HK-2 (cell line): Measurements from ENCODE around the gene TMEM45A.
"Not testable (repeated sequence)": the region's sequence is repeated elsewhere in the genome, so short reads cannot be mapped to it uniquely, and the experiment has no call there.

Experiments used
- DNase-seq: peaks from one replicate; pipeline ENCODE4 v3.0.0-alpha.2; 2018; ENCODE audit not compliant: unreplicated experiment

The TMEM45A gene

DNA sequence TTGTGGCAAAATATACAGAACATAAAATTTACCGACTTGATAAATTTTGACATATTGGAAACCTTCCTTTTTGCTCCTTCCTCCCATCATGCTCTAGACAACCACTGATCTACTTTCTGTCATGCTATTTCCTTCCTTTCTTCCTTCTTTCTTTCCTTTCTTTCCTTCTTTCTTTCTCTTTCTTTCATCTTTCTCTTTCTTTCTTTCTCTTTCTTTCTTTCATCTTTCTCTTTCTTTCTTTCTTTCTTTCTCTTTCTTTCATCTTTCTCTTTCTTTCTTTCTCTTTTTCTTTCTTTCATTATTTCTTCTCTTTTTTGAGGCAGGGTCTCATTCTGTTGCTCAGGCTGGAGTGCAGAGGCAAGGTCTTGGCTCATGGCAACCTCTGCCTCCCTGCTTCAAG is 8.9 kb upstream of the TMEM45A start:
- no peak for DNase-seq

DNA sequence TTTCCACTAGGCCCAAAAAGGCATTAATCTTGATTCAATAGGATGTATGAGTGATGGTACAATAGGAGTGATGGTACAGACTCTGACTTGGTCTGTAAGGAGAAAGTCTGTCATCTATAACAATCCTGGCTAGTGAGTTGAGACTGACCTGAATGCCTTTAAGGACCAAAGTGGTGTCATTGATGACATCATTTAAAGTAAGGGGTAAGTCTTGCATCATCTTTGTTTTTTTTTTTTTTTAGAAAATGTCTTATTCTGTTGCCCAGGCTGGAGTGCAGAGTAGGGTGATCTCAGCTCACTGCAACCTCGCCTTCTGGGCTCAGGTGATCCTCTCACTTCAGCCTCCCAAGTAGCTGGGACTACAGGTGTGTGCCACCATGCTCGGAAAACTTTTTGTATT is 5.6 kb upstream of the TMEM45A start:
- no peak for DNase-seq

DNA sequence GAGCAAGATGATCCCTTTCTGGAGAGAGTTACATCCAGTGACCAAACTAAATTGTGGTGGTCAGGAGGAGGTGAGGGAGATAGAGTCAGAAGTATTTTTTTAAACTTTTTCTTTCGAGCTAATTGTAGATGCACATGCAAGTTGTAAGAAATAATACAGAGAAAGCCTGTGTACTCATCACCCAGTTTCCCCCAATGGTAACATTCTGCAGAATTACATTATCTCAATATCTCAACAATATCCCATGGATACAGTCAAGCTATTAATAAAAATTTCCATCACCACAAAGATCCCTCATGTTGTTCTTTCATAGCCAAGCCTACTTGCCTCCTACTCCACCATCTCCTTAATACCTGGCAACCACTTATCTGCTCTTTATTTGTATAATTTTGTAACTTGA is 3.3 kb upstream of the TMEM45A start:
- no peak for DNase-seq

DNA sequence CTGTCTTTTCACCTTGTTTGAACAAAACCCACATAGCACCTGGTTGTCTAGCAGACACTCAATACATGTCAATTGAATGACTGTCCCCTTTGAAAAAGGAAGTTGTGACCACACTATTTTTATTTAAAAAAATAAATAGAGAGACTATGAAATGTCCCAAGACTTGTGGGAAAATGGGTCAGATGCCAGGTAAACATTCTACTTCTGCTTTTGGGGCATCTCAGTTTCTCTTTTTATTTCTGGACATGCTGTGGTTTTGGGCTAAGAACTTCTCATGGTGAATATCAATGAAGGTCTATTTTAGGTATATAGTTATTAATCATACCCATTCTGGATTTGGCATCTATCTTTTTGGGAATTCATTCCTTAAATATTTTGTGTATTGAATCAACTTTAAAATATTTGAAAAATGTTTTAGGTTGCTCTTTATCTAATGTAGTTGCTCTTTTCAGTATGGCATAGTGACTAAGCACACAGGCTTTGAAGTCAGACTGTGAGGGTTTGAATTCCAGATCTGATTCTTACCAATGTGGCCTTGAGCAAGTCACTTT is 4.4 kb downstream of the TMEM45A start:
- no peak for DNase-seq

DNA sequence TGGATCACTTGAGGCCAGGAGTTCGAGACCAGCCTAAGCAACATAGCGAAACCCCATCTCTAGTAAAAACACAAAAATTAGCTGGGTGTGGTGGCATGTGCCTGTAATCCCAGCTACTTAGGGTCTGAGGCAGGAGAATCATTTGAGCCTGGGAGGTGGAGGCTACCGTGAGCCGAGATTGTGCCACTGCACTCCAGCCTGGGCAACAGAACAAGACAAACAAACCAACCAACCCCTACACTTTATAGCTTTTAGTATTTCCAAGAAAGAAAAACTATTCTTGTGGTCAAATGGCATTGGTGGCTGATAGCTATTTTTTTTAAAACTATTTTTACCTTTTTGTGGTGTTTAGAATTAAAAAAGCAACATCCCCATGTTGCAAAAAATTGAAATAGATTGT is 7.2 kb downstream of the TMEM45A start:
- DNase-seq = no peak

DNA sequence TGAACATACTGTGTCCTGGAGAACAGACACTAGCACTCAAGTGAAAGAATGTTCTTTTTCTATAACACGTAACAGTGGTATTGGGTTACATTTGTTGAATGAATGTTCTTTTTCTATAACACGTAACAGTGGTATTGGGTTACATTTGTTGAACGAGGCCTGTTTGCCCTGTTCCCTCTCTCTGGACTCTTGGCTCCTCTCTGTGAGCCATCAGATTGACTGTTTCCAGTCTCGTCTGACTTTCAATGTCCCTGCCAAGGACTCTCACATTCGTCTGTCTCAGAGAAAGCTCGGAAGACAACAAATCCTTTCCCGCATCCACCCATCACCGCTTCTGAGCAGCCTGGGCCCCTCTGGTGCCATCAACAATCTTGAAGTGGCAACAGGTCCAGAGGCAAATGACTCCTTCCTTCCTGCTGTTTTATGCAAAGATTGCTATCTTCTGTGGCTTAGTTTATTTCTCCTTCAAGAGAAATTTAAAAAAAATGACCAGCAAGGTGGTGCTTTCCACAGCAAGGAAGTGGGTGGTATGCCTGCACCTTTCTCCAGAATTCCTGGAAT is 8.0 kb downstream of the TMEM45A start:
- no peak for DNase-seq

DNA sequence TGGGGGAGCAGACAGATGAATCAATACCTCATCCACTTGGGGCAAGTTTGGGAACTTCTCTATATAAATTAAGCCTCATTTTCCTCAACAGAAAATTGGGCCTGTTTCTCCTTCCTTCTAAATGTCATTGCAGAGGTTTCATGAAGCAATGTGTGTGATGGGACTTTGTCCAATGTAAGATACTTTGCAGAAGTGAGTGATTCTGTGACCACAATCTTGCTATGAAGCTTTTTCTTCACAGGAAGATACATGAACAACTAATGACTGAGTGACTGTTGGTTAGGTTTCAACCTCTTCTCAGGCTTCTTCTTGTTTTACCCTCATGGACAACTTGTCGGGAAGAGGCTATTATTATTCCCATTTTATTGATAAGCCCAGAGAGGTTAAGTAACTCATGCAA is 11.0 kb downstream of the TMEM45A start:
- no peak for DNase-seq

DNA sequence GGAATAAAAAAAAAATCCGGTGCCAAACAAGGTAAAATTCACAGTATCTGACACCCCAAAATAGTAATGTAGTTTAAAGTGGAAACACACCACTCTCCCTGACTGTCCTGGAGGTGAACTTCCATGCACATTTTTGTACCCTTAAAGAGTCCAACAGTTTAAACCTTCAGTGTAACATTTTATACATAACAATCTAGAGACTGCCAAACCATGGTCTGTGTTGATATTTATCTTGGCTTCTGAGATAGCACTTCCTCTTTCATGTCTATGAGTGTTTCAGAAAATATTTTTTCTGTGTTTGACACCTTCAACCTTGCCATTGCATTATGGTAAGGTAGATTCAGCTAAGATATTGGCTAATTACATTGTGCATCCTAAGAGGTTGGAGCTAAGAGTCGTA is 13.9 kb downstream of the TMEM45A start:
- no peak for DNase-seq

DNA sequence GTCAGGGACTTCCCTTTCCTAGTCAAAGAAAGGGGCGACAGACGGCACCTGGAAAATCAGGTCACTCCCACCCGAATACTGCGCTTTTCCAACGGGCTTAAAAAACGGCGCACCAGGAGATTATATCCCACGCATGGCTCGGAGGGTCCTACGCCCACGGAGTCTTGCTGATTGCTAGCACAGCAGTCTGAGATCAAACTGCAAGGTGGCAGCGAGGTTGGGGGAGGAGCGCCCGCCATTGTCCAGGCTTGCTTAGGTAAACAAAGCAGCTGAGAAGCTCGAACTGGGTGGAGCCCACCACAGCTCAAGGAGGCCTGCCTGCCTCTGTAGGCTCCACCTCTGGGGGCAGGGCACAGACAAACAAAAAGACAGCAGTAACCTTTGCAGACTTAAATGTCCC is 17.4 kb downstream of the TMEM45A start:
- DNase-seq = not testable (repeated sequence)

DNA sequence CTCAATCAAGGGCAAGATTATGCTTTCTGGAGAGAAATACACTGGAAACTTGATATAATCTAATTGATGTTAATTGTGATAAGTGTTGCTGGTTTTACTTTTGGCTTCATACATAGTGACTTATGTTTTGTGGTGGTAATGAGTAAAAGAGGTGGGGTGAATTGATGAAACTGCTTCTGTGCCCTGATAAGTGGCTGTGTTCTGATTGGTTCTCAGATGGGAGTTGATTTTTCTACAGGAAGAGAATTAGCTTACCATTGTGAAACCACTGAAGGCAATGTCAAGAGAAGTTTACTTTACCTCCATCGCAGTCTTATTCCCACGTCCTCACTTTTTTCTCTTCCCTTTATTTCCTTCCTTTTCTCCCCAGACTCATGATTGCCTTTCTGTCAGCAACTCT is 23.8 kb downstream of the TMEM45A start:
- DNase-seq = no peak

DNA sequence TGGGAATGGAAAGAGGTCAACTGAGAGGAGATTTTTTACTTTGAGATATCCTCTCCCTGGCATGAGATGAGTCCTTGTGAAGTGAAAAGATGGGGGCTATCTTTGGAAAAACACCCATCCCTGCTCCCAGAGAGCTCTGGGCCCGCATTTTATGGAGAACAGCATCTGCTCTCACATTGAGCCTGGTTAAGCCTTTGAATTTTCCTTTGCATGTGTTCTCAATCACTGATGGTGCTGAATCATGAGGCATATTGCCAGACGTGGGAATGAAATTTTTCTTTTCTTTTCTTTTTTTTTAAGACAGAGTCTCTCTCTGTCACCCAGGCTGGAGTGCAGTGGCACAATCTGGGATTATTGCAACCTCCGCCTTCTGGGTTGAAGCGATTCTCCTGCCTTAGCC is 24.4 kb downstream of the TMEM45A start:
- DNase-seq = no peak

DNA sequence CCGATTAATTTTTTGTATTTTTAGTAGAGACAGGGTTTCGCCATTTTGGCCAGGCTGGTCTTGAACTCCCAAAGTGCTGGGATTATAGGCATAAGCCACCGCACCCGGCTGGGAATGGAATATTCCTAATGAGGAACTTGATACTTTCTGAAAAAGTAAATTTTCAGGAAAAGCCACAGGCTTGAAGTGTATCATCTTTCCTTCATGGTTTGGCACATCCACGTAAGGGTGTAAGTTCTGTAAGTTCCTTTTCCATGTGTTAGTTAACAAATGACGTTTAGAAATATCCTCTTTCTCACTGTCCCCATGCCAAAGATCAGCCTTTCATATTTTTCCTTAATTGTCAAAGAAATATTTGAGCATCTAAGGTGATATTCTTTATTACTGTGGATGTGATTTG is 24.9 kb downstream of the TMEM45A start:
- DNase-seq = no peak

DNA sequence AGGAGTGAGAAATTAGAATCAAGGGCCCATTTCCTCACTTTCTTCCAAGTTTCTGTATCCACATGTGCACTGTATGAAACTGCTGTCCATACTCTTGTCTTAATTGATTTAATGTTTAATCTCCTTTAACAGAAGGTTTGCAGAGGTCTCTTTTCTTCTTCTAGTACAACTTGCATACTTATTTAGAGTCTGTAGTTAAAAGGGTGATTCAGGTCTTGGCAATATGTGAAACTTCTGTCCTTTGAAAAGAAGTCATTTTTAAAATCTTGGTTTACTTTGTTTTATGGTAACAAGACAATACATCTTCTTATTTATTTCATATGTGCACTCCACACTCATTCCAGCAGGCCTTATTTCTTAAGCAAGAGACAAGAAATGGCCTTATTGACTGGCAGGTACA is 25.8 kb downstream of the TMEM45A start:
- DNase-seq = no peak

DNA sequence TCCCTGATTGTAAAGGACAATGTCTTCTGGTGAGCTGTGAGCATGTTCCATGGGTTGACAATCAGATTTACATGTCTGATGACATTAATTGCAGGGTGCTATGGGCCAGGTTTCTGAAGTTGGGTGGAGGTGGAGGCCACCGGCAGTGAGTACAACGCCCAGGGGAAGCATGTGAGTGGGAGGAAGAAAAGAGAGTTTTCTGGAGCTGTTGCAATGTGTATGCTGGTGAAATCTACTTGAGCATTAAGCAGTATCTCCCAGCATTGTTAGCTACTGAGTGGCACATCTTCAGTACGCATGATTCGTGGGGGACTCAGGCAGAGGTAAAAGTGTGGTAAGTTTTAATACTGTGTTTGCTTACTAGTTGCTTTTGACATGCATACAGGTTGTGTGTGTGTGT is 26.6 kb downstream of the TMEM45A start:
- DNase-seq = no peak

DNA sequence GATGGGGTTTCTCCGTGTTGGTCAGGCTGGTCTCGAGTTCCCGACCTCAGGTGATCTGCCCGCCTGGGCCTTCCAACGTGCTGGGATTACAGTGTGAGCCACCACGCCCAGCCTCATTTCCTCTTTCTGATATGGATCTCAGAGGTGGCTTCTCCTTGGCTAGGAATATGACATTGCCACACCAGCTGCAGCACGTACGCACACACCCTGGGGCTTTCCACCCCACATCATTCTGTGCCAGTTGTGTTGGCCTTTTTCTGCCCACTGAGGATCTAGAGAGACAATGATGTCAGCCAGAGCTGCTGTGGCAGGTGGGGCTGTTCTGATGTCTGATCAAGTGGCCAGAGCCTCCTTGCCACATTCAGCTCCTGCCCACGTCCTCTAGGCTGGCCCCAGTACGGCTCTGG is 29.0 kb downstream of the TMEM45A start:
- DNase-seq = no peak

DNA sequence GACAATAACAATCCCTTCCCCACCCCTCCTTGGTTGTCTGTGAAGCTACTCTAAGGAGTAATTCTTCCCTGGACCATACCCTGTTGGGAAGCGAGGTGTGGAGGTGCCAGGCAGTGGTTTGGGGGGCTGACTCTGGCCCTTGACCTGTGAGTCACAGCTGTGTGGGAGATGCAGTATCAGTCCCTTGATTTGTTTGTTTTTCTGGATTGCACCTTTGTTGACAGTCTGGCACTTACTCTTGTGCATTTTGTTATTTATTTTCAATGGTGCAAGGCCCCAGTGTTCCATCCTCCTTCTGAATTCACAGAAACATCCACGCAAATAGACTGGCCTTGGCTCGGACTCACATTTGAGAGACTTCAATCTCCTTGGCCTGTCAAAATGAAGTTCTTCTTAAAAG is 29.7 kb downstream of the TMEM45A start:
- no peak for DNase-seq

DNA sequence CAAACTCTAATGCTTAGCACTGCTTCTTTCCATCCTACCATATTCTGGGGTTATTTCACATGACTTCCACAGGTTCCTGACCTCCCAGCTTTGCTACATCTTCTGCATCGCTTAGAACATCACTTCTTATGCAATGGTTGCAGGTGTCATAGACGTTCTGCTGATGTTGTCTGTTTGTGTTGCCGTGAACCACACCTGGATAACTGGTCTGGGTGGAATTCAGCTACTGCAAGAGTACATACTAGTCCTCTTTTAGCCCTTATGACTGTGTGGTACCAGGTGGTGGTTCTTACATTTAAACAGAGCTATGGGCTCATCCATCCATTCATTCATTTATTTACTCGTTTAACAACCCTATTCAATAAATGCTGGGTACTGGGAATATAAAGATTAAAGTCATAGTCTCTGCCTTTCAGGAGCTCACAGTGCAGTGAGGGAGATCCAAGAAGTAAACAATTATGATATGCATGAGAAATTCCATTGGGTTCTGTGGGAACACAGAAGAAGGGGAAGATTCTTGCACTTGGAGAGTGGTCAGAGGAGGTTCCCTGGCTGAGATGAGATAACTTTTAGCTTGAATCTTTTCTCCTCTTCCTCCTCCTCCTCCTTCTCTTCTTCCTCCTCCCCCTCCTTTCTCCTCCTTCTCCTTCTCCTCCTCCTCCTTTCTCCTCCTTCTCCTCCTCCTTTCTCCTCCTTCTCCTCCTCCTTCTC is 30.8 kb downstream of the TMEM45A start:
- DNase-seq = no peak

DNA sequence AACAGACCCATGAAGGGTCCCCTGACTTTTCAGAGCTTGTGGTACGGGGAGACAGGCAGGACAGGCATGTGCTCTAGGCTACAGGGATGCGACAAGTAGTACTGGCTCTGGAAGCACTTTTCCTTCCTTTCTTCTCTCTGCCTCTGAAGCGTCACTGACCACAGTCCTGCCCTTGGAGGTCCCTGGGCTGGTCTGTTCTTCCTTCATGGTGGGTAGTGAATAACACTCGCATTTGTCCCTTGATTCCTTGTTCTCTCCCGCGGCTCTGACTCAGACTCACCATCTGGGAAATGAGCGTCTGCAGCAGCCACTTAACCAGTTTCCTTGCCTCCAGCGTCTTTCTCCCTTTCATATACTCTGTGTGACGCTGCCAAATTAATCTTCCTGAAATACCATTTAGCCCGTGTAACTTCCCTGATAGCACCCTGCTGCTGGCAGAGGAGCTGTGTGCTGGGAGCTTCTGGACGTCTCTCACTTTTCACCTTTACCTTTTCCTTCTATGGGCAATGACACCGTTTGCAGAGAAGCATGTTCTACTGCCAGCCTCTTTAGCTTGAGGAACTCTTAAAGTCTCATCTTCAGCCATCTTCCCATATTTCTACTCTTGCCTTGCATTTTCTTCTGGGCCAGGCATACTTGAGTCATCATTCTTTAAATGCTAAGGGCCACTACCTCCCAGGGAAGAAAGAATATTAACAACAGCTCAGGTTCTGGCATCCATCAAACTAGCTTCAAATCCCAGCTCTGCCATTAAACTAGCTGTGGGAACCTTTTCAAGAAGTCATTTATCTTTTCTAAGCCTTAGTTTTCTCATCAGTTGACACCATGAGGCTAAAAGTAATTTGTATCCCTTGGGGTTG is 33.6 kb downstream of the TMEM45A start:
- no peak for DNase-seq

DNA sequence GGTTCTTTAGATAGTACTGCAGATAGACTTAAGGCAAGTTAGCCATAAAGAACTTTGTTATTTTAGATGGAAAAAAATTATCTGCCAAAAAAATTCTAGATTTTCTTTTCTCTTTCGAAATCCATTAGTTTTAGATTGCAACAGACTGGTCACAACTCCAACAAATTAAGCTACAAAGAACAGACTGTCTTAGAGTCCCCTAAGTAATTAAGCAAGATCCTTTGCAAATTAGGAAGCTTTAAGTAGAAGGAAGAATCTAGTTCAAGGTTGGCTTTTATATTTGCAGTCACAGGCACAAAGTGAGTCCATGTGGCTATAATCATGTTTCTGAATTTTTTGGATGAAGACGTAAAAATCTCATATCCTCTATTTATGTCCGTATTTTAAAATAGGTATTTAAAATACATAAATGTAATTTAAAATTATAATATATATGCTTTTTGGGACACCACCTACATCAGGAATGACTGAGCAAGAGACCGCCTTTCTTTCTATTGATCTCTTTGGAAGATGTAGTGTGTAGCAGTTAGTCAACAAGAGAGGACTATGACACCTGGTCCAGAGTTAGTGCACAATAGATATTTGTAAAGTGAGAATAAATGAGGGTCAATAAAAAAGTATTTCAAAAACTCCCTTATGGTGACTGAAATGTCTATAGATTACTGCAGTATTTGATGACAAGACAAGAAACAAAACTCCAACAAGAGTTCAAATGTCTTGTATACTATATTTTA is 34.4 kb downstream of the TMEM45A start:
- DNase-seq = no peak

DNA sequence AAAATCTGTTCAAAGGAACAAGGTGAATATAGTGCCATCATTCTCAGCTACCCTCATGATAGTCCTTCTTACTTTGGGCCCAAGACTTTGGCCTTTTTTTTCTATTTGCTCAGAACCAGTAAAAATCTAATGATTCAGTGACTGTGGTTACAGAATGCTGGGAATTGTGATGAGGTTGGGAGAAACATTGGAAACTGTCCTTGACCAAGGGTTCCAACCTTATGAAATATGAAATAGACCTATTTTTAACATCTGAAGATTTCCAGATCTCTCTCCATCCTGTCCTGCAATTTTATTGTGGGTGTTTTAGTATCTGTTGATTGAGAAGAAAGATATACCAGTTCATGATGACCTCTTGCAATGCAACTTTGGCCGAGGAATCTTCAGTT is 34.9 kb downstream of the TMEM45A start:
- no peak for DNase-seq

DNA sequence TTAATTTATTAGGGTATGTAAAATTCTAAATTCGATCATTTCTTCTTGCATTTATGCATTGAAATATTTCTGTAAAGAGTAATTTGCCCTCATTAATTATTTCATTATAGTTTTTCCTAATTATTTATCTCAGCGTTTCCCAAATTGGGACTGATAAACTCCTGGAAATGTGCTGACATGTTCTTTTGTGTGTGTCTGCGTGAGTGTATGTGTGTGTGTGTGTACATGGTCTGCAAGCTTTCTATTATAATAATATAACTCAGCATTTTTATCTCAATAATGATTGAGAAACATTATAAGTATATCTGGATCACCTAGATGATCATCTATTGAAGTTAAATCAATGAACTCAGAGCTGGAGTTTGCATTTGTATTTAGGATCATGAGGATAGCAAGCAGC is 38.7 kb downstream of the TMEM45A start:
- DNase-seq = no peak

DNA sequence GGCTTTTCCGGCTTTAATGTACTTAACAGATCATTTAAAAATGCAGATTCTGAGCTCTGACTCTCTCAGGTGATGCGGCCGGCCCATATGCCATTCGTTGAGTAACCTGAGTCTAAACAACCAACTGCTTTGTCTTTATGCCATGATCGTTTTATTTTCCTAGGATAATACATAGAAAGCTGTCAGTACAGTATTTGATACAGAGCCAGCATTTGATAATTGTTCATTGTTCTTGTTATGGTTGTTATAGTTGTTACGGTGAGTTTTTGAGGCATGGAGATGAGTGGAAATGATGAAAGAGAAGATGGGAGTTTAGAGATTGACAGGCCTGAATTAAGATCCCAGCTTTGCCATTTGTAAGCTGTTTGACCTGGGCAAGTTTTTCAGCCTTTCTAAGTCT is 40.0 kb downstream of the TMEM45A start:
- DNase-seq = no peak
